ENCODE data around the gene LRP1B. TPM values are rescaled to one million over a fixed set of nuclear protein-coding genes. Genes with fewer than 3 reads are reported as not detected.

The LRP1B gene
- total RNA-seq, 1 donor from 2014 or later = 0.54 TPM

DNA sequence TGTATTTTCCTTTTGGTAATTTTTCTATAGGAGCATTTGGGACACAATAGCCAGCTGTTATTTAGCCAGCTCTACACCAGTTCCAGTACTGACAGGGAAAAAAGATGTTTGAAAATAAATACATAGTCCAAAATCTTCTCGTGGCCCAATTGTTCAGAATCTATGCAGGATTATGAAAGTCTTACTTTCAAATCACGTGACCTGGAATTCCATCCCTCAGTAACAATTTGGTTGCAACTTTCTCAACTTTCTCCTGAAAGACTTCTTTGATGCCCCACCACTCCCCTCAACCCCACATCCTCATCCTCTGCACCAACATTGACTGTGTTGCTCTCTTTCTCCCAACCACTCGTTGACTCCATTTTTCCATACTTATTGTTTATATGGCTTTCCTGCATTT lies 539.0 kb downstream of the LRP1B start:
- DNase-seq (ENCODE audit: low read depth, low spot score) = no peak

DNA sequence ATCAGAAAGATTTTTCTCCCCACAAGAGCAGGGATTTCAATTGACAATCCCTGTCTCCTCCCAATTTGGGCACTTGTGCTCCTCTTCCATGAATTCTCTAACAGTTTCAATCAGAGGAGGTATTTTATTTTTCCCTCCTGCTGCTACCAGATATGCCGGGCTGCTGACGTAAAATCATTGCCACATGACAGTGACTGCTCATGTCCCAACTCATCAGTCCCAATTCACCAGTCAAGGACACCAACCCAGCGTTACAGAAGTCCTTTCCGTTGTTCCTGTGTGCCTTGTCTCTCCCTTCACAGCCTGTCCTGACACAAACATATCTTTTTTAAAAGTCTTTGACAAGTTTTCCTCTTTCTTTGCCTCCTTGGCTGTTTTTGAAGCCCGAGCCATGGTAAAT lies 540.2 kb downstream of the LRP1B start:
- H3K4me3 Mint-ChIP-seq = no peak overlapping the region
- TF ChIP-seq, protein P1, sequence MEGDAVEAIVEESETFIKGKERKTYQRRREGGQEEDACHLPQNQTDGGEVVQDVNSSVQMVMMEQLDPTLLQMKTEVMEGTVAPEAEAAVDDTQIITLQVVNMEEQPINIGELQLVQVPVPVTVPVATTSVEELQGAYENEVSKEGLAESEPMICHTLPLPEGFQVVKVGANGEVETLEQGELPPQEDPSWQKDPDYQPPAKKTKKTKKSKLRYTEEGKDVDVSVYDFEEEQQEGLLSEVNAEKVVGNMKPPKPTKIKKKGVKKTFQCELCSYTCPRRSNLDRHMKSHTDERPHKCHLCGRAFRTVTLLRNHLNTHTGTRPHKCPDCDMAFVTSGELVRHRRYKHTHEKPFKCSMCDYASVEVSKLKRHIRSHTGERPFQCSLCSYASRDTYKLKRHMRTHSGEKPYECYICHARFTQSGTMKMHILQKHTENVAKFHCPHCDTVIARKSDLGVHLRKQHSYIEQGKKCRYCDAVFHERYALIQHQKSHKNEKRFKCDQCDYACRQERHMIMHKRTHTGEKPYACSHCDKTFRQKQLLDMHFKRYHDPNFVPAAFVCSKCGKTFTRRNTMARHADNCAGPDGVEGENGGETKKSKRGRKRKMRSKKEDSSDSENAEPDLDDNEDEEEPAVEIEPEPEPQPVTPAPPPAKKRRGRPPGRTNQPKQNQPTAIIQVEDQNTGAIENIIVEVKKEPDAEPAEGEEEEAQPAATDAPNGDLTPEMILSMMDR (conservative IDR thresholded peaks at IDR 0.05) = no peak
- no peak overlapping the region for H3K27ac Mint-ChIP-seq (ENCODE audit: unreplicated experiment)

More for the DNA sequence above, 539.0 kb downstream of the LRP1B start:
- no peak overlapping the region for H3K27ac Mint-ChIP-seq (ENCODE audit: unreplicated experiment)
- no peaks in the 10 kb centered on the region for H3K4me1 Mint-ChIP-seq
- H3K4me3 Mint-ChIP-seq = no peak overlapping the region
- H3K36me3 Mint-ChIP-seq (ENCODE audit: low read depth) = no peaks in the 10 kb centered on the region
- no peaks in the 10 kb centered on the region for H3K27me3 Mint-ChIP-seq (ENCODE audit: low read depth)
- peaks cover 3% of the 10 kb centered on the region for H3K9me3 Mint-ChIP-seq
- TF ChIP-seq, protein P1 (conservative IDR thresholded peaks at IDR 0.05) = no peak

DNA sequence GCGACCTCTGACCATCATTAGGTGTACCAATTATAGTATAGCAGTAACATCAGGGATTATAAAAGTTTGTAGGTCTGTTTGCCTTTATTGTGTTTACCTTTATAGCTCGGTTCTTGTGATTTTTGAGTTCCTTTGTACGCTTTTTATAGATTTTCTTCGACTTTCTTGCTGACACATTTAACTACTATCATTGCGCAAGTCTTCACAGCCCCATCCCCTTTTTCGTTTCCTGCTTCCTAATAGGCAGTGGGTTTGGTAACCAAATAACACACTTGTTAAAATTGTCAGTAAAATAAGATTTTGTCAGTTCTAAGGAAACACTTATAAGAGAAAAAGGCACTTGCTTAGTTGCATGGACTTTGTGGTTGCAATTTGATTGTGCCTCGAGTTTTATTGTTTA lies 541.5 kb downstream of the LRP1B start:
- H3K36me3 Mint-ChIP-seq (ENCODE audit: low read depth) = no peaks in the 10 kb centered on the region
- H3K9me3 Mint-ChIP-seq = peaks cover 3% of the 10 kb centered on the region
- no peaks in the 10 kb centered on the region for H3K4me1 Mint-ChIP-seq
- TF ChIP-seq, protein P1 (conservative IDR thresholded peaks at IDR 0.05) = no peak
- no peaks in the 10 kb centered on the region for H3K27me3 Mint-ChIP-seq (ENCODE audit: low read depth)
- H3K27ac Mint-ChIP-seq (ENCODE audit: unreplicated experiment) = no peak overlapping the region
- DNase-seq (ENCODE audit: low read depth, low spot score) = no peak
- no peak overlapping the region for H3K4me3 Mint-ChIP-seq

More for the DNA sequence above, 540.2 kb downstream of the LRP1B start:
- Mint-ChIP-seq H3K4me1 (no peaks in the 10 kb centered on the region), H3K9me3 (peaks cover 3% of the 10 kb centered on the region), H3K27me3 (ENCODE audit: low read depth) (no peaks in the 10 kb centered on the region), H3K36me3 (ENCODE audit: low read depth) (no peaks in the 10 kb centered on the region)
- DNase-seq (ENCODE audit: low read depth, low spot score) = no peak

DNA sequence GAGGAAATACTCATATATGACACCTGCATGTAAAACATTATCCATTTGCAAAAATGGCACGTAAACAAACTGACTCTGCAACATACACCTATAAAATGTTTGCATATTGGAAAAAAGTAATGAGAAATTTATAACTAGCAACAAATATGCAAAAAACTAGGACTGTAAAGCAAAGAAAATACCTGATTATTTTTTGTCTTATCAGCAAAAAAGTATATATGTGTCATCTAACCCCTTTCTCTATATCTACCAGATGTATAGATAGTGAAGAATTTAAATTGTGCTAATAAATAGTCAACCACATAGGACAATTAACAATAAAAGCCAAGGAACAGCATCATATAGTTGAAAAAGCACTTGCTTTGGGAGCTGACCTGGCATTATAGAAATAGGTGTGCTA lies 543.8 kb downstream of the LRP1B start:
- Mint-ChIP-seq H3K27me3 (ENCODE audit: low read depth) (no peaks in the 10 kb centered on the region), H3K27ac (ENCODE audit: unreplicated experiment) (no peak overlapping the region), H3K4me3 (no peak overlapping the region), H3K36me3 (ENCODE audit: low read depth) (no peaks in the 10 kb centered on the region), H3K4me1 (no peaks in the 10 kb centered on the region), H3K9me3 (no peaks in the 10 kb centered on the region)
- DNase-seq (ENCODE audit: low read depth, low spot score) = no peak
- TF ChIP-seq, protein P1 (conservative IDR thresholded peaks at IDR 0.05) = no peak

DNA sequence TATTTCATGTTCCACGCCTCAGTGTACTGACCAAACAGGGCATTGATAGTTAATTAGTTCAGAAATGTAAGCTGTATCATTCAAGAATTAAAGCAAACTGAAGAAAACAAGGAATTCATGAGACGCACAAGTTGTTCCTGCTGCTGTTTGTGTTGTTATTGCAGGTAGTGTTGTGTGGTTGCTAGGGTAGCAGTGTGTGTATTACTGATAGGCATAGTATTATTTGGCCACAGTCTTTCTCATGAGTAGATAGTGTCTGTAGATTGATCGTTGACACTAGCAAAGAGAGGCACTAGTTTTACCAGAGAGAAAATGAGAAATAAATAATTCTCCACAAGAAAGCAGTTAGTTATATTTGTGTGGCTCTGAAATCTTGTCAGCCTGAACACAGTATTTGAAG lies 548.6 kb downstream of the LRP1B start:
- TF ChIP-seq, protein P1 (conservative IDR thresholded peaks at IDR 0.05) = no peak
- no peak overlapping the region for H3K4me3 Mint-ChIP-seq
- no peaks in the 10 kb centered on the region for H3K4me1 Mint-ChIP-seq
- H3K9me3 Mint-ChIP-seq = no peaks in the 10 kb centered on the region
- H3K36me3 Mint-ChIP-seq (ENCODE audit: low read depth) = no peaks in the 10 kb centered on the region
- H3K27me3 Mint-ChIP-seq (ENCODE audit: low read depth) = no peaks in the 10 kb centered on the region
- no peak for DNase-seq (ENCODE audit: low read depth, low spot score)
- H3K27ac Mint-ChIP-seq (ENCODE audit: unreplicated experiment) = no peak overlapping the region

DNA sequence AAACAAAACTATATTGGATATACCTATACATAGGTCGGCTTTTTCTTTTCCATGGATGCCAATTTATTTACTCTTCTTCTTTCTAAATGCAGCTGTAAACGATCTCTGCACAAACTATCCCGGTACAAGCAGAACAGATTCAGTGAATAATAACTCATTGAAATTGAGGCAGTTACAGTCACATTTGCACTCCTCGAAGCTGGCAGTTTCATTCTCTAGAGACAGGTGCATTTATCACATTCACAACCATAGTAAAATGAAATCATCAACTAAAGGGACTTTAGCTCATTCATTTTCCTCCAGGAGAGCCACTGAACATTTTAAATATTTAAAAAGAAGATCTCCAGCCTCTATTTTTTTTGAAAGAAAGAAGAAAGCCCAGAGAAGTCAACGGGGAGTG lies 551.7 kb downstream of the LRP1B start:
- no peaks in the 10 kb centered on the region for H3K27me3 Mint-ChIP-seq (ENCODE audit: low read depth)
- H3K4me1 Mint-ChIP-seq = no peaks in the 10 kb centered on the region
- no peaks in the 10 kb centered on the region for H3K36me3 Mint-ChIP-seq (ENCODE audit: low read depth)
- no peak overlapping the region for H3K4me3 Mint-ChIP-seq
- DNase-seq (ENCODE audit: low read depth, low spot score) = no peak
- no peak overlapping the region for H3K27ac Mint-ChIP-seq (ENCODE audit: unreplicated experiment)
- peaks cover 3% of the 10 kb centered on the region for H3K9me3 Mint-ChIP-seq
- TF ChIP-seq, protein P1 (conservative IDR thresholded peaks at IDR 0.05) = no peak

Measured in neural crest cell (in vitro differentiated cells).